Heart left ventricle (tissue), 16 donors: ENCODE data around the gene GRIP2. TPM values are rescaled to one million over a fixed set of nuclear protein-coding genes. Genes with fewer than 3 reads are reported as not detected.
A peak's percentile ranks its signal among the peaks of the same experiment; 100 is the strongest.

ENCODE experiments used
- ATAC-seq, 4 donors: fragments of 200-7000 bp; cut with Tn5 transposase; one replicate each; pipeline ENCODE4 v1.9.1; 2020 to 2022; ENCODE audit warnings: moderate library complexity in 4 of 4, mild to moderate bottlenecking in 3 of 4, moderate number of reproducible peaks in 1 of 4
- DNase-seq, 5 donors: peaks; one replicate each; pipeline ENCODE4 v3.0.0-alpha.2; 2020
- H3K27ac ChIP-seq, 12 donors: fragments of 200-600 bp; sonication (generic) in 4 of 12; one replicate each; pipeline versions ENCODE4 v1.5.0 to v1.8.0; 2016 to 2022; ENCODE audit warnings: mild to moderate bottlenecking in 2 of 12
- H3K27me3 ChIP-seq, 9 donors: fragments of 200-600 bp; sonication (generic) in 2 of 9; one replicate each; pipeline versions ENCODE4 v1.5.1 to v1.8.0; 2016 to 2022; ENCODE audit warnings: mild to moderate bottlenecking in 3 of 9
- H3K36me3 ChIP-seq, 9 donors: fragments of 200-600 bp; sonication (generic) in 2 of 9; one replicate each; pipeline versions ENCODE4 v1.5.0 to v1.8.0; 2018 to 2022; ENCODE audit warnings: mild to moderate bottlenecking in 2 of 9
- H3K4me1 ChIP-seq, 12 donors: fragments of 200-600 bp; sonication (generic) in 4 of 12; one replicate each; pipeline versions ENCODE4 v1.5.0 to v1.8.0; 2016 to 2022; ENCODE audit warnings: mild to moderate bottlenecking in 3 of 12
- H3K4me3 ChIP-seq, 12 donors: fragments of 200-600 bp; sonication (generic) in 4 of 12; one replicate each; pipeline versions ENCODE4 v1.5.0 to v1.8.0; 2017 to 2022; ENCODE audit warnings: mild to moderate bottlenecking in 9 of 12, moderate library complexity in 4 of 12
- H3K9me3 ChIP-seq, 12 donors: fragments of 200-600 bp; sonication (generic) in 4 of 12; one replicate each; pipeline versions ENCODE4 v1.5.0 to v1.8.0; 2016 to 2022; ENCODE audit warnings: mild to moderate bottlenecking in 1 of 12
- POLR2A ChIP-seq, 2 donors: fragments of 450-650 bp; IDR thresholded peaks; one replicate each; pipeline ENCODE4 v1.6.1; 2017; ENCODE audit warnings: antibody characterized with exemption in 2 of 2, mild to moderate bottlenecking in 2 of 2, moderate library complexity in 2 of 2
- WGBS, 4 donors: extraction: QIAGEN DNeasy Blood & Tissue Kit in 2 of 4; methylation state at CpG; one replicate each; pipeline versions ENCODE4 v1.1.5 to v1.1.7; 2013 to 2018; 5-methylcytosine and 5-hydroxymethylcytosine counted together
- intact Hi-C, 10 donors: fragments of 100-400 bp; cut with DNase I; formaldehyde crosslinking; loops; one replicate each; pipeline versions ENCODE4 v1.11.1 to v1.14.2; 2022
- polyA plus RNA-seq, 2 donors: library from polyadenylated mRNA; stranded (reverse); fragments of 200-250 nt; gene quantifications; one replicate each; pipeline ENCODE4 v1.2.3, GENCODE V29; 2013
- total RNA-seq, 9 donors: library from RNA; depleted of rRNA in 2 of 9; stranded (reverse); fragments of >200 nt in 2 of 9; fragmentation: NEBNext Ultra II Directional in 3 of 9; extraction: Animal tissue kit (Norgen Biotek cat#: 25700) in 3 of 9; gene quantifications; one replicate each; pipeline versions ENCODE4 v1.1.0 to v1.2.4, GENCODE V29; 2016 to 2023
- TF ChIP-seq, protein P1 (sequence below), 12 donors: fragments of 200-600 bp; sonication (generic) in 4 of 12; IDR thresholded peaks; one replicate each; pipeline versions ENCODE4 v1.5.0 to v1.8.0; 2018 to 2022; ENCODE audit warnings: antibody characterized with exemption in 12 of 12, mild to moderate bottlenecking in 5 of 12
- donor health status: ischemic (EF 13 %, LVEDD 7.1; RV severe dilation, severe dysfunction).
- donor health status: healthy with polysubstance abuse.
- donor health status: DM: no; HTN: yes; CAD: no.
- donor health status: DM: no; HTN: no; CAD: no.
- donor health status: ischemic (EF 25% LVEDD 6.9; RV normal size, moderate dysfunction).
- donor health status: ischemic (EF 25% LVEDD 5.7; RV mildly dilated, moderate dysfunction).
- donor health status: healthy.
- donor health status: DM: yes; HTN: yes; CAD: no.
- donor health status: ischemic (EF 35%, LVEDD 5.7; RV mildly dilated, moderate dysfunction).
- donor health status: nonischemic (EF 11% LVEDD 7.7; RV severe dilation, severe dysfunction).
- donor health status: DM: yes; HTN: yes; CAD: no.
- donor health status: PGD.
- donor health status: ischemic (EF 29% LVEDD 5.4; RV normal size, mild dysfunction).
- donor health status: nonischemic (EF 23%, LVEDD 6.1; RV moderate dilation, normal function).

Gene GRIP2
- total and polyA plus RNA-seq, 11 donors: 5.8 to 56.7 (median 28.7) TPM

DNA sequence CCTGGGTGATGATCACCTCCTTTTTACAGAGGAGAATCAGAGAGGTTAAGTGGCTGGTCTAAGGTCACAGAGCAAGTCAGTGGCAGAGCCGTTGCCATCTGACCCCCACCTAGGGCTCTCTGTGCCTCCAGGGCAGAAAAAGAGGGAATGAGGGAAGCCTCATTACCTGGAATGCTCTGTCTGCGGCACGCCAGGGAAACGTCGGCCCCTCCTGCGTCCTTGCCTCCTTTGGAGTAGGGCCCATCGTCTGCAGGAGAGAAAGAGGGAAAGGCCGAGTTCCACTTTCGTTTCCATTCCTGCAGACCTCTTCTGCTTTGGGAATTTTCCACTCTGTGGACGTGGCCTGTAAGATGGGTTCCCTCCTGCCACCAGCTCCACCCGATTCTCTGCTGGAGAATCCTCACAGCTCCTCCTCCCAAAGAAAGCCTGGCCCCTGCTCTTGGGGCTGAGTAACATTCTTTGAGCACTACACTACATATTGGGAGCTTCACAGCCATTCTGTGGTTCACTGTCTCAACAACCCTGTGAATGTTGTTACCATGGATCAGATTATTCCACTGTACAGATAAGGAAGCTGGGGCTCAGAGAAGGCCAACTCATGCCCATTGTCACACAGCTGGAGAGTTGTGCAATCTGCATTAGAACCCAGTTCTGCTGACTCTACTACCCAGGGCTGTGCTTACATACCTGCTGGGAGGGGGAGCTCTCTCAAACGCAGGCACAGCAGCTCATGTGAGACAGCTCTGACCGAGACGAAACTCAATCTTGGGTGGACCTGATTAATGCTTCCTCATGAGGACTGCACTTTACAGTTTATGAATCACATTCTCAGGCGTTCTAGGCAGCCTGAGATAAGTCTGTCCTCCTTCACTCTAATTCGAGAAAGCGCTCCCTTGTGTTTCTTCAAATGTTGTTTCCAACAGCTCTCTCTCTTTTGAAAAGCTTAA lies 14.2 kb downstream of the GRIP2 start:
- no peak for ATAC-seq
- Histone ChIP-seq H3K36me3 (peaks cover 0 to 8% (median 0%) of the 10 kb centered on the region in 9 donors), H3K4me1 (peaks cover 0 to 61% (median 45%) of the 10 kb centered on the region in 12 donors), H3K27ac (peak overlapping the region; percentile 9 to 96 (median 90)), H3K27me3 (no peaks in the 10 kb centered on the region), H3K4me3 (peak overlapping the region in 8 of 12 donors; percentile 7 to 48 (median 18)), H3K9me3 (peaks cover 0 to 10% (median 0%) of the 10 kb centered on the region in 12 donors)
- intact Hi-C loops: loop anchor here in 1 of 10 donors (2.0 kb wide), 1 partner anchor 13 kb away; no protein-coding TSS in a partner anchor
- WGBS, 4 donors: 33 to 41% (median 37%) methylated on average over 16 to 17 of the region's 17 CpGs
- DNase-seq: peak in 2 of 5 donors; percentile 35 to 51
- TF ChIP-seq, protein P1, sequence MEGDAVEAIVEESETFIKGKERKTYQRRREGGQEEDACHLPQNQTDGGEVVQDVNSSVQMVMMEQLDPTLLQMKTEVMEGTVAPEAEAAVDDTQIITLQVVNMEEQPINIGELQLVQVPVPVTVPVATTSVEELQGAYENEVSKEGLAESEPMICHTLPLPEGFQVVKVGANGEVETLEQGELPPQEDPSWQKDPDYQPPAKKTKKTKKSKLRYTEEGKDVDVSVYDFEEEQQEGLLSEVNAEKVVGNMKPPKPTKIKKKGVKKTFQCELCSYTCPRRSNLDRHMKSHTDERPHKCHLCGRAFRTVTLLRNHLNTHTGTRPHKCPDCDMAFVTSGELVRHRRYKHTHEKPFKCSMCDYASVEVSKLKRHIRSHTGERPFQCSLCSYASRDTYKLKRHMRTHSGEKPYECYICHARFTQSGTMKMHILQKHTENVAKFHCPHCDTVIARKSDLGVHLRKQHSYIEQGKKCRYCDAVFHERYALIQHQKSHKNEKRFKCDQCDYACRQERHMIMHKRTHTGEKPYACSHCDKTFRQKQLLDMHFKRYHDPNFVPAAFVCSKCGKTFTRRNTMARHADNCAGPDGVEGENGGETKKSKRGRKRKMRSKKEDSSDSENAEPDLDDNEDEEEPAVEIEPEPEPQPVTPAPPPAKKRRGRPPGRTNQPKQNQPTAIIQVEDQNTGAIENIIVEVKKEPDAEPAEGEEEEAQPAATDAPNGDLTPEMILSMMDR (IDR thresholded peaks at IDR 0.05): no peak
- TF ChIP-seq POLR2A (IDR thresholded peaks at IDR 0.05): no peak

DNA sequence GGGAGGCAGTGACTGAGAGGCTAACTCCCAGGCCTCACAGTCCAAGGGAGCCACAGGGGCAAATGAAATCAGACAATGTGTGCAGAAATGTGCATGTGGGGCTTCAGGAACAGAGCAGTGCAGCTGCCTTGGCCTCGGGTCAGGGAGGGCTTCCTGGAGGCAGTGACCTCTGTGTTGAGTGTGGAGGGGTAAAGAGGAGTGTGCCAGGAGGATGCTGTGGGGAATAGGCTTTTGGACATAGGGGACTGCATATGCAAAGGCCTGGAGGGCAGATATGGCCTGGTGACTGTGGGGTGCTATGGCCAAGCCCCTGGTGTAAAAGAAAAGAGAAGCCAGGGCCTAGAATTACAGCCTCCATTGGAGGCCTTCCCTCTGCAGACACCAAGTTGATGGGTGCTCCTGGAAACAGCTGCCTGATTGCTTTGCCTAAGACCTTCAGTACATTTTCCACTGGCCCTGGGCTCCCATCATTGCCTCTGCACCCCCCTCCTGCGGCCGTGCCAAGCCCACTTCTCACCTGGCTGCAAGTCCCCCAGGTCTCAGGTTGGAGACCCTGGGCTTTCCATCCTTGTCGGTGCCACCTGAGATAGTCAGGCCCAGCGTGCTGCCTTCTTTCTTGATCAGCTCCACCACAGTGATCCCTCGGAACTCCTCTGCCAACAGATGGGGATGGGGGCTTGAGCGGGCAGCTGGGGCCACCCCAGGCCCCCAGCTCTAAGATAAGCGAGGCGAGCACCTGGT lies 15.1 kb downstream of the GRIP2 start:
- Histone ChIP-seq H3K36me3 (peaks cover 0 to 6% (median 0%) of the 10 kb centered on the region in 9 donors), H3K27ac (peak overlapping the region; percentile 67 to 96 (median 90)), H3K4me3 (peak overlapping the region in 7 of 12 donors; percentile 7 to 48 (median 17)), H3K4me1 (peaks cover 0 to 70% (median 46%) of the 10 kb centered on the region in 12 donors), H3K27me3 (no peaks in the 10 kb centered on the region), H3K9me3 (peaks cover 0 to 8% (median 0%) of the 10 kb centered on the region in 12 donors)
- WGBS, 4 donors: 76 to 90% (median 84%) methylated on average over 6 to 9 of the region's 9 CpGs
- DNase-seq (peak in 3 of 5 donors; percentile 15 to 50 (median 15)), ATAC-seq (no peak)
- intact Hi-C loops: loop anchor here in 1 of 10 donors (2.0 kb wide), 1 partner anchor 14 kb away; no protein-coding TSS in a partner anchor
- TF ChIP-seq, protein P1 (IDR thresholded peaks at IDR 0.05): no peak
- TF ChIP-seq POLR2A (IDR thresholded peaks at IDR 0.05): no peak

DNA sequence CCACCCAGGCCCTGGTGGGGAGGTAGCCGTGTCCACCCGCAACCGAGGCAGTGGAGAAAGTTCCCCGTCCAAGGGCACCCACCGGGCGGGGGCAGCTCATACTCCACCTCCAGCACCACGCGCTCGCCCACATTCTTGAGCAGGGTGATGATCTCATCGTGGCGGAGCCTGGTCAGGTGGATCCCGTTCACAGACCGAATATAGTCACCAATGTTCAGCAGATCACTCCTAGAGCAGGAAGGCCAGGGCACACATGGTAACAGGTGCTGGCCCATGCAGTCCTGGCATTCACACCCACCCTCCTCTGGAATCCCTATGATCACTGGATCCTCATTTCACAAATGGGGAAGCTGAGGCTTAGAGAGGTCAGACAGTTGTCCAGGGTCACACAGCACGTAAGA lies 15.8 kb downstream of the GRIP2 start:
- peaks cover 0 to under 1% (median 0%) of the 10 kb centered on the region in 12 donors for H3K9me3 ChIP-seq
- TF ChIP-seq POLR2A (IDR thresholded peaks at IDR 0.05): peak; percentile 37 to 46
- TF ChIP-seq, protein P1 (IDR thresholded peaks at IDR 0.05): no peak
- intact Hi-C loops: loop anchor here in 1 of 10 donors (2.0 kb wide), 1 partner anchor 14 kb away; no protein-coding TSS in a partner anchor
- no peaks in the 10 kb centered on the region for H3K27me3 ChIP-seq
- DNase-seq (peak; percentile 61 to 87 (median 79)), ATAC-seq (peak; percentile 58 to 82 (median 64))
- WGBS, 4 donors: 50 to 95% (median 58%) methylated on average over 10 to 14 of the region's 14 CpGs
- no peak overlapping the region for H3K4me3 ChIP-seq
- peaks cover 0 to 13% (median 3%) of the 10 kb centered on the region in 9 donors for H3K36me3 ChIP-seq
- H3K27ac ChIP-seq: peak overlapping the region; percentile 67 to 96 (median 90)
- H3K4me1 ChIP-seq: peaks cover 0 to 71% (median 47%) of the 10 kb centered on the region in 12 donors
